HG03460 (cell line): ENCODE data around the gene IL17RB.

ENCODE experiments used
- ATAC-seq: cut with Tn5 transposase; IDR thresholded peaks from one replicate; pipeline ENCODE4 v1.9.1; 2021; ENCODE audit not compliant: unreplicated experiment

The IL17RB gene

DNA sequence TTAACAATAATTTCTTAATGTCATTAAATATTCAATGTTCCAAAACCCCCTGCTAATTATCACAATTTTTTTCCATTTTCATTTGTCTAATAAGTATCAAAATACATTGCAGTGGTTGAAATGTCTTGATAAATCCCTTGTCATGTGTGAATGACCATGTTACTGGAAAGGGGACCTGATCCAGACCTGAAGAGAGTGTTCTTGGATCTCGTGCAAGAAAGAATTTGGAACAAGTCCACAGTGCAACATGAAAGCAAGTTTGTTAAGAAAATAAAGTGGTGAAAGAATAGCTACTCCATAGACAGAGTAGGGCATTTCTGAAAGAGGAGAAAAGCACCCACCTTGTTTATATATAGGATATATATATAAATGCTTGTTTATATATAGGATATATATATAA, 55.7 kb downstream of the IL17RB start:
- ATAC-seq = no peak

DNA sequence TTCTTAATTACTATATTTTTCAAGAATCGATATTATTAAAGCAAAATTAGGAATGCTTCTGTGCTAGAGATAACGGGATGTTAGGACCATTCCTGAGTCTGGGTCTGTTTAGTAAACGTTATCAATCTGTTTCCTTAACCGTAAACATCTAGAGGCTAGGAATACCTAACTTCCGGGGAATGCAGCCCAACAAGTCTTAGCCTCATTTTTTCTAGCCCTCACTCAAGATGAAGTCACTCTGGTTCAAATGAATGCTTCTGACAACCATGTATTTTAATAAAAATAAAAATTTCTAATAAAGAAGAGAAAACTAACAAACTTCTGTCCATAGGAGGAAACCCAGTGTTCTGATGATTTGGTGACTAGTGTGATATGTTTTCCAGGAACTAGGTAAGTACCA, 56.3 kb downstream of the IL17RB start:
- ATAC-seq = no peak

DNA sequence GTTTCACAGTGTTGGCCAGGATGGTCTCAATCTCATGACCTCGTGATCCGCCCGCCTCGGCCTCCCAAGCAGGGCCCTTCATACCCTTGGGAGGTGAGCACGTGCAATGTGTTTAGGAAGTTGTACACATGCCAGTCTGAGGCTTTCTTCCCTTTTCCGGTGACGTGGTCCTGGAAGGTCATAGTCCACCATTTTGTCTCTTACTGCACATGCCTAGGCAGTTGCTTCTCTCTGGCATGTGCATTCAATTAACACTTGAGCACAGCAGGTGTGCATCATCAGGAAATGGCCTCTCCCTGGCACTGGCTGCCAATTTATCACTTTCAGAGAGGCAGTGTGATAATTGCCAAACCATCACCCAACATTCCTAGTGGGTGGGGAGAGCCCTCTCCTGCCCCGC, 67.0 kb downstream of the IL17RB start:
- no peak for ATAC-seq
